ENCODE data around the gene PLP2.

DNA sequence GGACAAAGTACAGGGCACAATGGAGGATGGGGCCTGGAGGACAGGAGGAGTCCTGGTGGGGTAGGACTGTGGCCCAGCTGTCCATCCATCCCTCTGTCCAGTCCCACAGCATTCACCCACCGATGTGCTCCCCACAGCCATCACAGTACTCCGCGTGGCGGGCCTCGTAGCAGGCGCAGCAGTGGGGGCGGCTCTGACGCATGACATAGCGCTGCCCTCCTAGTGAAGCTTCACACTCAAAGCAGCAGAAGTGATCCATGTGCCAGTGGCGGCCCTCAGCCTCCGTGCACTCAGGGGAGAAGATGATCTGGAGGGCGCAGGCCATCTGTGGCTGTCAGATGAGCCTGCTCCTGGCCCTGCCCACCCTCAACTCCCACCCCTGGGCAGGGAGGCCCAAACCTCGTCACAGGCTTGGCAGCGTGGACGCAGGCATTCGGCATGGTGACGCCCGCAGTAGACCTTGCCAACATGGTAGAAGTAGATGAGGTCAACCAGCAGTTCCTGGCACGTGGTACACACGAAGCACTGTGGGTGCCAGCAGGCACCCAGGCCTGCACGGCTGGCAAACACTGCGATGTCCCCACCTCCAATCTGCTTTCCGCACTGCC is 6.3 kb downstream of the PLP2 start:
- TF ChIP-seq JUN (IDR thresholded peaks at IDR 0.05), result no peak
- no peak for TF ChIP-seq FOSL2 (IDR thresholded peaks at IDR 0.05)
- TF ChIP-seq FOSL2 (CRISPR knock-in tag; IDR thresholded peaks at IDR 0.05), result no peak
- TF ChIP-seq RAD21 (conservative IDR thresholded peaks at IDR 0.05 in 1 of 2, IDR thresholded peaks at IDR 0.05 in 1 of 2), result no peak
- TF ChIP-seq PHF8 (IDR thresholded peaks at IDR 0.05; ENCODE audit: borderline replicate concordance, low read depth), result no peak
- no peak for TF ChIP-seq RFX5 (IDR thresholded peaks at IDR 0.05)
- TF ChIP-seq TP53 (CRISPR knock-in tag; IDR thresholded peaks at IDR 0.05), result no peak
- TF ChIP-seq, protein P1, sequence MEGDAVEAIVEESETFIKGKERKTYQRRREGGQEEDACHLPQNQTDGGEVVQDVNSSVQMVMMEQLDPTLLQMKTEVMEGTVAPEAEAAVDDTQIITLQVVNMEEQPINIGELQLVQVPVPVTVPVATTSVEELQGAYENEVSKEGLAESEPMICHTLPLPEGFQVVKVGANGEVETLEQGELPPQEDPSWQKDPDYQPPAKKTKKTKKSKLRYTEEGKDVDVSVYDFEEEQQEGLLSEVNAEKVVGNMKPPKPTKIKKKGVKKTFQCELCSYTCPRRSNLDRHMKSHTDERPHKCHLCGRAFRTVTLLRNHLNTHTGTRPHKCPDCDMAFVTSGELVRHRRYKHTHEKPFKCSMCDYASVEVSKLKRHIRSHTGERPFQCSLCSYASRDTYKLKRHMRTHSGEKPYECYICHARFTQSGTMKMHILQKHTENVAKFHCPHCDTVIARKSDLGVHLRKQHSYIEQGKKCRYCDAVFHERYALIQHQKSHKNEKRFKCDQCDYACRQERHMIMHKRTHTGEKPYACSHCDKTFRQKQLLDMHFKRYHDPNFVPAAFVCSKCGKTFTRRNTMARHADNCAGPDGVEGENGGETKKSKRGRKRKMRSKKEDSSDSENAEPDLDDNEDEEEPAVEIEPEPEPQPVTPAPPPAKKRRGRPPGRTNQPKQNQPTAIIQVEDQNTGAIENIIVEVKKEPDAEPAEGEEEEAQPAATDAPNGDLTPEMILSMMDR (IDR thresholded peaks at IDR 0.05), result no peak
- no peak for TF ChIP-seq MAZ (IDR thresholded peaks at IDR 0.05; ENCODE audit: borderline replicate concordance, low read depth, low read length)
- TF ChIP-seq POLR2A (IDR thresholded peaks at IDR 0.05; ENCODE audit: low read length), result no peak
- no peak for TF ChIP-seq CEBPB (IDR thresholded peaks at IDR 0.05)
- no peak for TF ChIP-seq EP300 (IDR thresholded peaks at IDR 0.05)
- TF ChIP-seq, protein P2, sequence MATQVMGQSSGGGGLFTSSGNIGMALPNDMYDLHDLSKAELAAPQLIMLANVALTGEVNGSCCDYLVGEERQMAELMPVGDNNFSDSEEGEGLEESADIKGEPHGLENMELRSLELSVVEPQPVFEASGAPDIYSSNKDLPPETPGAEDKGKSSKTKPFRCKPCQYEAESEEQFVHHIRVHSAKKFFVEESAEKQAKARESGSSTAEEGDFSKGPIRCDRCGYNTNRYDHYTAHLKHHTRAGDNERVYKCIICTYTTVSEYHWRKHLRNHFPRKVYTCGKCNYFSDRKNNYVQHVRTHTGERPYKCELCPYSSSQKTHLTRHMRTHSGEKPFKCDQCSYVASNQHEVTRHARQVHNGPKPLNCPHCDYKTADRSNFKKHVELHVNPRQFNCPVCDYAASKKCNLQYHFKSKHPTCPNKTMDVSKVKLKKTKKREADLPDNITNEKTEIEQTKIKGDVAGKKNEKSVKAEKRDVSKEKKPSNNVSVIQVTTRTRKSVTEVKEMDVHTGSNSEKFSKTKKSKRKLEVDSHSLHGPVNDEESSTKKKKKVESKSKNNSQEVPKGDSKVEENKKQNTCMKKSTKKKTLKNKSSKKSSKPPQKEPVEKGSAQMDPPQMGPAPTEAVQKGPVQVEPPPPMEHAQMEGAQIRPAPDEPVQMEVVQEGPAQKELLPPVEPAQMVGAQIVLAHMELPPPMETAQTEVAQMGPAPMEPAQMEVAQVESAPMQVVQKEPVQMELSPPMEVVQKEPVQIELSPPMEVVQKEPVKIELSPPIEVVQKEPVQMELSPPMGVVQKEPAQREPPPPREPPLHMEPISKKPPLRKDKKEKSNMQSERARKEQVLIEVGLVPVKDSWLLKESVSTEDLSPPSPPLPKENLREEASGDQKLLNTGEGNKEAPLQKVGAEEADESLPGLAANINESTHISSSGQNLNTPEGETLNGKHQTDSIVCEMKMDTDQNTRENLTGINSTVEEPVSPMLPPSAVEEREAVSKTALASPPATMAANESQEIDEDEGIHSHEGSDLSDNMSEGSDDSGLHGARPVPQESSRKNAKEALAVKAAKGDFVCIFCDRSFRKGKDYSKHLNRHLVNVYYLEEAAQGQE (IDR thresholded peaks at IDR 0.05), result no peak
